KBM-7 (cell line): ENCODE measurements around the gene ZMYM2.

Experiments used
- DNase-seq: peaks from one replicate; pipeline ENCODE4 v3.0.0-alpha.2; 2015
- in situ Hi-C: fragments of 300-500 bp; cut with MboI; formaldehyde crosslinking; loops from 2 replicates; pipeline ENCODE4 v1.14.3; 2020; ENCODE audit warnings: low sequenced_read_pairs, low pct_unique_long_range_greater_than_20kb, mixed read lengths

The ZMYM2 gene

GRCh38 chr13:19978831-19979437, 20.4 kb downstream of the ZMYM2 start:
- no peak for DNase-seq
- in situ Hi-C loops = no loop called here

GRCh38 chr13:19981685-19982238, 23.2 kb downstream of the ZMYM2 start:
- DNase-seq = peak; percentile 15
- in situ Hi-C loops = no loop called here

GRCh38 chr13:19982447-19983043, 24.0 kb downstream of the ZMYM2 start:
- DNase-seq = no peak
- in situ Hi-C loops = no loop called here

- in situ Hi-C loops = no loop called here
- peak; percentile 60 for DNase-seq
These were observed 26.1 kb downstream of the ZMYM2 start for GRCh38 chr13:19984430-19985218.

- DNase-seq = no peak
- in situ Hi-C loops = no loop called here
These were observed 26.7 kb downstream of the ZMYM2 start for GRCh38 chr13:19985219-19985556.

GRCh38 chr13:19991531-19991930, 33.0 kb downstream of the ZMYM2 start:
- in situ Hi-C loops = no loop called here
- DNase-seq = no peak

GRCh38 chr13:19993024-19993423, 34.5 kb downstream of the ZMYM2 start:
- in situ Hi-C loops = no loop called here
- no peak for DNase-seq

GRCh38 chr13:19998960-19999359, 40.4 kb downstream of the ZMYM2 start:
- no peak for DNase-seq
- in situ Hi-C loops = no loop called here

GRCh38 chr13:20000062-20000552, 41.6 kb downstream of the ZMYM2 start:
- in situ Hi-C loops = no loop called here
- no peak for DNase-seq

- no peak for DNase-seq
- in situ Hi-C loops = no loop called here
These were observed 43.1 kb downstream of the ZMYM2 start for GRCh38 chr13:20001366-20002190.

- DNase-seq = no peak
- in situ Hi-C loops = no loop called here
These were observed 44.3 kb downstream of the ZMYM2 start for GRCh38 chr13:20002787-20003186.

- no peak for DNase-seq
- in situ Hi-C loops = no loop called here
These were observed 47.7 kb downstream of the ZMYM2 start for GRCh38 chr13:20006206-20006605.

GRCh38 chr13:20015763-20016162, 57.2 kb downstream of the ZMYM2 start:
- in situ Hi-C loops = no loop called here
- DNase-seq = no peak

- DNase-seq = no peak
- in situ Hi-C loops = no loop called here
These were observed 58.3 kb downstream of the ZMYM2 start for GRCh38 chr13:20016649-20017364.

GRCh38 chr13:20017365-20017711, 58.8 kb downstream of the ZMYM2 start:
- DNase-seq = no peak
- in situ Hi-C loops = no loop called here

- in situ Hi-C loops = no loop called here
- no peak for DNase-seq
These were observed 60.5 kb downstream of the ZMYM2 start for GRCh38 chr13:20019043-20019442.

- peak; percentile 33 for DNase-seq
- in situ Hi-C loops = no loop called here
These were observed 66.2 kb downstream of the ZMYM2 start for GRCh38 chr13:20024702-20025101.

- no peak for DNase-seq
- in situ Hi-C loops = no loop called here
These were observed 70.4 kb downstream of the ZMYM2 start for GRCh38 chr13:20028953-20029352.

GRCh38 chr13:20033486-20033885, 75.0 kb downstream of the ZMYM2 start:
- DNase-seq = no peak

More at GRCh38 chr13:20033486-20033885, 75.0 kb downstream of the ZMYM2 start:
- in situ Hi-C loops = no loop called here
